ENCODE results near the gene ATRNL1.

GRCh38 chr10:115933098-115933497 is 839.9 kb downstream of the ATRNL1 start:
- no peak for TF ChIP-seq POLR2A (IDR thresholded peaks at IDR 0.05)
- no peak for TF ChIP-seq CTCF (IDR thresholded peaks at IDR 0.05)
